WTC11 (cell line): ENCODE data around the gene CROCC2. TPM values are rescaled to one million over a fixed set of nuclear protein-coding genes. Genes with fewer than 3 reads are reported as not detected.

Source experiments
- ATAC-seq: fragments of 200-7000 bp; cut with Tn5 transposase; 2 replicates; pipeline ENCODE4 v1.10.0; 2021; ENCODE audit warnings: mild to moderate bottlenecking, moderate library complexity
- CTCF ChIA-PET: fragments of 300-600 bp; sonication (Branson Sonifier 250); formaldehyde crosslinking; loops from one replicate; lab custom pipeline; 2021; ENCODE audit warnings: antibody characterized with exemption; lab: Charles Lee
- POLR2A ChIA-PET: fragments of 350-600 bp; sonication (Branson Sonifier 250); formaldehyde crosslinking; loops from one replicate; lab custom pipeline; 2021; ENCODE audit warnings: antibody characterized with exemption; lab: Charles Lee
- DNase-seq: peaks from one replicate; pipeline ENCODE4 v3.0.0; 2021; ENCODE audit warnings: low spot score
- H3K27ac Mint-ChIP-seq: 2 replicates; pipeline ENCODE4 v1.8.0; 2021; ENCODE audit warnings: mixed read lengths
- H3K27me3 Mint-ChIP-seq: 2 replicates; pipeline ENCODE4 v1.8.0; 2021; ENCODE audit warnings: low read depth, mild to moderate bottlenecking, moderate library complexity, mixed read lengths
- H3K36me3 Mint-ChIP-seq: 2 replicates; pipeline ENCODE4 v1.8.0; 2021; ENCODE audit warnings: mixed read lengths
- H3K4me1 Mint-ChIP-seq: 2 replicates; pipeline ENCODE4 v1.8.0; 2022; ENCODE audit warnings: mixed read lengths
- H3K4me3 Mint-ChIP-seq: 2 replicates; pipeline ENCODE4 v1.8.0; 2021; ENCODE audit warnings: mild to moderate bottlenecking, moderate library complexity, mixed read lengths
- H3K9me3 Mint-ChIP-seq: 2 replicates; pipeline ENCODE4 v1.8.0; 2021; ENCODE audit warnings: mixed read lengths
- AR ChIP-seq: fragments of 250-450 bp; sonication (Bioruptor Pico); IDR thresholded peaks from 2 replicates; pipeline ENCODE4 v1.9.0; 2021; ENCODE audit warnings: mild to moderate bottlenecking
- CREM ChIP-seq: sonication (generic); formaldehyde crosslinking; IDR thresholded peaks from 2 replicates; pipeline ENCODE4 v1.8.1; 2022; ENCODE audit warnings: mild to moderate bottlenecking, missing genetic modification reagents, moderate library complexity
- FOXP1 ChIP-seq: sonication (generic); formaldehyde crosslinking; IDR thresholded peaks from 2 replicates; pipeline ENCODE4 v1.8.0; 2022; ENCODE audit warnings: missing genetic modification reagents, mild to moderate bottlenecking, moderate library complexity, borderline replicate concordance
- GRHL2 ChIP-seq: fragments of 250-450 bp; sonication (Bioruptor Pico); IDR thresholded peaks from 2 replicates; pipeline ENCODE4 v1.8.0; 2022; ENCODE audit warnings: mild to moderate bottlenecking, moderate library complexity; ENCODE audit not compliant: insufficient replicate concordance, severe bottlenecking
- GTF2I ChIP-seq: fragments of 250-450 bp; sonication (Bioruptor Pico); conservative IDR thresholded peaks from 2 replicates; pipeline ENCODE4 v1.4.0; 2021; ENCODE audit warnings: mild to moderate bottlenecking
- IRF2 ChIP-seq: sonication (generic); formaldehyde crosslinking; IDR thresholded peaks from 2 replicates; pipeline ENCODE4 v1.8.0; 2022; ENCODE audit warnings: low read depth, missing genetic modification reagents, borderline replicate concordance
- MYBL2 ChIP-seq: sonication (generic); formaldehyde crosslinking; IDR thresholded peaks from 2 replicates; pipeline ENCODE4 v1.8.1; 2023; ENCODE audit warnings: mild to moderate bottlenecking, moderate library complexity, missing genetic modification reagents
- PRDM15 ChIP-seq: sonication (generic); formaldehyde crosslinking; IDR thresholded peaks from 2 replicates; pipeline ENCODE4 v1.8.0; 2022; ENCODE audit warnings: missing genetic modification reagents
- RELA ChIP-seq: sonication (generic); formaldehyde crosslinking; IDR thresholded peaks from 2 replicates; pipeline ENCODE4 v1.8.1; 2022; ENCODE audit warnings: missing genetic modification reagents, mild to moderate bottlenecking, borderline replicate concordance
- SMAD4 ChIP-seq: sonication (generic); formaldehyde crosslinking; IDR thresholded peaks from 2 replicates; pipeline ENCODE4 v1.8.0; 2022; ENCODE audit warnings: mild to moderate bottlenecking, missing genetic modification reagents
- ZNF121 ChIP-seq: sonication (generic); formaldehyde crosslinking; IDR thresholded peaks from 2 replicates; pipeline ENCODE4 v1.8.0; 2023; ENCODE audit warnings: missing genetic modification reagents
- ZNF396 ChIP-seq: fragments of 250-450 bp; sonication (Bioruptor Pico); IDR thresholded peaks from 2 replicates; pipeline ENCODE4 v1.8.0; 2021; ENCODE audit warnings: mild to moderate bottlenecking, moderate library complexity, borderline replicate concordance
- ZNF416 ChIP-seq: fragments of 250-450 bp; sonication (Bioruptor Pico); IDR thresholded peaks from 2 replicates; pipeline ENCODE4 v1.9.0; 2021; ENCODE audit warnings: mild to moderate bottlenecking, inconsistent platforms
- total RNA-seq: library from RNA; stranded (reverse); gene quantifications from 3 replicates; pipeline ENCODE4 v1.2.3, GENCODE V29; 2021
- TF ChIP-seq, protein P1 (sequence below): sonication (generic); formaldehyde crosslinking; IDR thresholded peaks from 2 replicates; pipeline ENCODE4 v1.8.1; 2023; ENCODE audit warnings: mild to moderate bottlenecking, missing genetic modification reagents, moderate library complexity
- TF ChIP-seq, protein P2 (sequence below): sonication (generic); formaldehyde crosslinking; IDR thresholded peaks from 2 replicates; pipeline ENCODE4 v1.8.1; 2023; ENCODE audit warnings: mild to moderate bottlenecking, missing genetic modification reagents, moderate library complexity
- TF ChIP-seq, protein P3 (sequence below): sonication (generic); formaldehyde crosslinking; IDR thresholded peaks from 2 replicates; pipeline ENCODE4 v1.8.1; 2022; ENCODE audit warnings: mild to moderate bottlenecking, moderate library complexity, missing genetic modification reagents
- TF ChIP-seq, protein P4 (sequence below): sonication (generic); formaldehyde crosslinking; IDR thresholded peaks from 2 replicates; pipeline ENCODE4 v1.8.0; 2022; ENCODE audit warnings: mild to moderate bottlenecking, missing genetic modification reagents

The CROCC2 gene
- total RNA-seq, 1 experiment from 2014 or later: not detected

GRCh38 chr2:241010531-241011295, 104.6 kb downstream of the CROCC2 start (continued):
- TF ChIP-seq, protein P1, sequence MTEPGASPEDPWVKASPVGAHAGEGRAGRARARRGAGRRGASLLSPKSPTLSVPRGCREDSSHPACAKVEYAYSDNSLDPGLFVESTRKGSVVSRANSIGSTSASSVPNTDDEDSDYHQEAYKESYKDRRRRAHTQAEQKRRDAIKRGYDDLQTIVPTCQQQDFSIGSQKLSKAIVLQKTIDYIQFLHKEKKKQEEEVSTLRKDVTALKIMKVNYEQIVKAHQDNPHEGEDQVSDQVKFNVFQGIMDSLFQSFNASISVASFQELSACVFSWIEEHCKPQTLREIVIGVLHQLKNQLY (CRISPR knock-in tag): no peak
- TF ChIP-seq GTF2I (CRISPR knock-in tag) (no peak), IRF2 (CRISPR knock-in tag) (no peak)
- TF ChIP-seq, protein P2, sequence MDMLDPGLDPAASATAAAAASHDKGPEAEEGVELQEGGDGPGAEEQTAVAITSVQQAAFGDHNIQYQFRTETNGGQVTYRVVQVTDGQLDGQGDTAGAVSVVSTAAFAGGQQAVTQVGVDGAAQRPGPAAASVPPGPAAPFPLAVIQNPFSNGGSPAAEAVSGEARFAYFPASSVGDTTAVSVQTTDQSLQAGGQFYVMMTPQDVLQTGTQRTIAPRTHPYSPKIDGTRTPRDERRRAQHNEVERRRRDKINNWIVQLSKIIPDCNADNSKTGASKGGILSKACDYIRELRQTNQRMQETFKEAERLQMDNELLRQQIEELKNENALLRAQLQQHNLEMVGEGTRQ: no peak
- TF ChIP-seq, protein P3, sequence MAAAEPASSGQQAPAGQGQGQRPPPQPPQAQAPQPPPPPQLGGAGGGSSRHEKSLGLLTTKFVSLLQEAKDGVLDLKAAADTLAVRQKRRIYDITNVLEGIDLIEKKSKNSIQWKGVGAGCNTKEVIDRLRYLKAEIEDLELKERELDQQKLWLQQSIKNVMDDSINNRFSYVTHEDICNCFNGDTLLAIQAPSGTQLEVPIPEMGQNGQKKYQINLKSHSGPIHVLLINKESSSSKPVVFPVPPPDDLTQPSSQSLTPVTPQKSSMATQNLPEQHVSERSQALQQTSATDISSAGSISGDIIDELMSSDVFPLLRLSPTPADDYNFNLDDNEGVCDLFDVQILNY (CRISPR knock-in tag): no peak

GRCh38 chr2:241011296-241011600, 105.1 kb downstream of the CROCC2 start:
- DNase-seq: no peak
- ChIA-PET POLR2A (interaction anchor here (0.6 kb wide), 1 partner anchor 93 kb away, joined by 3 read pairs; no protein-coding TSS in a partner anchor), CTCF (no interaction called here)
- Mint-ChIP-seq H3K36me3 (peaks cover 3% of the 10 kb centered on the region; the same call in 1 of the 2 replicates), H3K27ac (no peak overlapping the region), H3K9me3 (peaks cover 11% of the 10 kb centered on the region), H3K4me1 (peaks cover 19% of the 10 kb centered on the region), H3K4me3 (no peak overlapping the region), H3K27me3 (no peaks in the 10 kb centered on the region)
- no peak for ATAC-seq
- TF ChIP-seq FOXP1 (no peak), GRHL2 (CRISPR knock-in tag) (no peak), ZNF416 (no peak), ZNF121 (CRISPR knock-in tag) (no peak)
- TF ChIP-seq, protein P4, sequence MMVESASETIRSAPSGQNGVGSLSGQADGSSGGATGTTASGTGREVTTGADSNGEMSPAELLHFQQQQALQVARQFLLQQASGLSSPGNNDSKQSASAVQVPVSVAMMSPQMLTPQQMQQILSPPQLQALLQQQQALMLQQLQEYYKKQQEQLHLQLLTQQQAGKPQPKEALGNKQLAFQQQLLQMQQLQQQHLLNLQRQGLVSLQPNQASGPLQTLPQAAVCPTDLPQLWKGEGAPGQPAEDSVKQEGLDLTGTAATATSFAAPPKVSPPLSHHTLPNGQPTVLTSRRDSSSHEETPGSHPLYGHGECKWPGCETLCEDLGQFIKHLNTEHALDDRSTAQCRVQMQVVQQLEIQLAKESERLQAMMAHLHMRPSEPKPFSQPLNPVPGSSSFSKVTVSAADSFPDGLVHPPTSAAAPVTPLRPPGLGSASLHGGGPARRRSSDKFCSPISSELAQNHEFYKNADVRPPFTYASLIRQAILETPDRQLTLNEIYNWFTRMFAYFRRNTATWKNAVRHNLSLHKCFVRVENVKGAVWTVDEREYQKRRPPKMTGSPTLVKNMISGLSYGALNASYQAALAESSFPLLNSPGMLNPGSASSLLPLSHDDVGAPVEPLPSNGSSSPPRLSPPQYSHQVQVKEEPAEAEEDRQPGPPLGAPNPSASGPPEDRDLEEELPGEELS (CRISPR knock-in tag): no peak

- peaks cover 19% of the 10 kb centered on the region for H3K4me1 Mint-ChIP-seq
- DNase-seq (no peak), ATAC-seq (no peak)
- H3K36me3 Mint-ChIP-seq: no peaks in the 10 kb centered on the region
- peaks cover 4% of the 10 kb centered on the region for H3K9me3 Mint-ChIP-seq
- H3K27ac Mint-ChIP-seq: no peak overlapping the region
- CTCF ChIA-PET: interaction anchor here (1.1 kb wide), 1 partner anchor 29 kb away, joined by 4 read pairs; no protein-coding TSS in a partner anchor
- H3K27me3 Mint-ChIP-seq: no peaks in the 10 kb centered on the region
- POLR2A ChIA-PET: no interaction called here
- no peak overlapping the region for H3K4me3 Mint-ChIP-seq
- TF ChIP-seq ZNF396: no peak
- TF ChIP-seq FOXP1: no peak
- no peak for TF ChIP-seq ZNF121 (CRISPR knock-in tag)
- no peak for TF ChIP-seq MYBL2
- no peak for TF ChIP-seq CREM (CRISPR knock-in tag)
- TF ChIP-seq SMAD4 (CRISPR knock-in tag): no peak
- TF ChIP-seq RELA (CRISPR knock-in tag): no peak
- TF ChIP-seq PRDM15 (CRISPR knock-in tag): no peak
- TF ChIP-seq AR (CRISPR knock-in tag): no peak
These were observed 105.8 kb downstream of the CROCC2 start for GRCh38 chr2:241011751-241012510.
